HG03159 (cell line): ENCODE data around the gene TCP1.
"Not testable (repeated sequence)": the region's sequence is repeated elsewhere in the genome, so short reads cannot be mapped to it uniquely, and the experiment has no call there.

Source experiments
- ATAC-seq: cut with Tn5 transposase; IDR thresholded peaks from one replicate; pipeline ENCODE4 v1.9.1; 2021; ENCODE audit warnings: mild to moderate bottlenecking, moderate library complexity; ENCODE audit not compliant: unreplicated experiment

Gene TCP1

GRCh38 chr6:159817951-159818739, 28.7 kb upstream of the TCP1 start:
- ATAC-seq = no peak

- not testable (repeated sequence) for ATAC-seq
Measured at GRCh38 chr6:159816775-159817174, 27.4 kb upstream of the TCP1 start.

- no peak for ATAC-seq
Measured at GRCh38 chr6:159815410-159815809, 26.0 kb upstream of the TCP1 start.

GRCh38 chr6:159813781-159814180, 24.4 kb upstream of the TCP1 start:
- no peak for ATAC-seq

- ATAC-seq = no peak
Measured at GRCh38 chr6:159809149-159809548, 19.7 kb upstream of the TCP1 start.

GRCh38 chr6:159808647-159809046, 19.2 kb upstream of the TCP1 start:
- no peak for ATAC-seq

GRCh38 chr6:159807150-159807858, 17.9 kb upstream of the TCP1 start:
- ATAC-seq = no peak

- ATAC-seq = no peak
Measured at GRCh38 chr6:159806021-159806458, 16.6 kb upstream of the TCP1 start.

- ATAC-seq = no peak
Measured at GRCh38 chr6:159805440-159806020, 16.1 kb upstream of the TCP1 start.

- ATAC-seq = no peak
Measured at GRCh38 chr6:159804504-159804903, 15.1 kb upstream of the TCP1 start.

- no peak for ATAC-seq
Measured at GRCh38 chr6:159801935-159802334, 12.5 kb upstream of the TCP1 start.

- no peak for ATAC-seq
Measured at GRCh38 chr6:159800141-159800865, 10.9 kb upstream of the TCP1 start, which contains the start of gene PNLDC1. Gene PNLDC1 (plus strand): TSS chr6:159800276. CDS start chr6:159800308, 32 bp downstream.

GRCh38 chr6:159797554-159797953, 8.2 kb upstream of the TCP1 start:
- no peak for ATAC-seq

- ATAC-seq = not testable (repeated sequence)
Measured at GRCh38 chr6:159794976-159795375, 5.6 kb upstream of the TCP1 start.

GRCh38 chr6:159790956-159791598, 1.7 kb upstream of the TCP1 start:
- ATAC-seq = no peak

GRCh38 chr6:159790149-159790955, 950 bp upstream of the TCP1 start, which contains the start of gene MRPL18:
Gene MRPL18 (plus strand): TSS chr6:159790467. CDS start chr6:159790588, 121 bp downstream.
- peak; percentile 84 for ATAC-seq

GRCh38 chr6:159788753-159789376, 537 bp downstream of the TCP1 start:
- peak; percentile 2 for ATAC-seq

GRCh38 chr6:159788276-159788675, 1.1 kb downstream of the TCP1 start:
- no peak for ATAC-seq

GRCh38 chr6:159778542-159779103, 10.8 kb downstream of the TCP1 start:
- ATAC-seq = no peak
